ENCODE data around the gene TEDC1.
"Not testable (repeated sequence)": the region's sequence is repeated elsewhere in the genome, so short reads cannot be mapped to it uniquely, and the experiment has no call there.

The TEDC1 gene

GRCh38 chr14:105537580-105538474 lies 46.8 kb downstream of the TEDC1 start:
- DNase-seq (ENCODE audit: low read depth in 2 of 2), result peak in 1 of 2 experiments; percentile 66

- DNase-seq (ENCODE audit: low read depth in 2 of 2), result no peak
These were observed 47.5 kb downstream of the TEDC1 start for GRCh38 chr14:105538481-105539049.

GRCh38 chr14:105540811-105541210 lies 49.8 kb downstream of the TEDC1 start:
- DNase-seq (ENCODE audit: low read depth in 2 of 2), result no peak

- DNase-seq (ENCODE audit: low read depth in 2 of 2), result no peak
These were observed 50.3 kb downstream of the TEDC1 start for GRCh38 chr14:105541218-105541875.

GRCh38 chr14:105545676-105546075 lies 54.6 kb downstream of the TEDC1 start:
- not testable (repeated sequence) for DNase-seq (ENCODE audit: low read depth in 2 of 2)

GRCh38 chr14:105546410-105546809 lies 55.4 kb downstream of the TEDC1 start:
- DNase-seq (ENCODE audit: low read depth in 2 of 2), result not testable (repeated sequence)

- not testable (repeated sequence) for DNase-seq (ENCODE audit: low read depth in 2 of 2)
These were observed 56.0 kb downstream of the TEDC1 start for GRCh38 chr14:105547072-105547471.

- no peak for DNase-seq (ENCODE audit: low read depth in 2 of 2)
These were observed 56.7 kb downstream of the TEDC1 start for GRCh38 chr14:105547741-105548169.

Measured in stimulated activated CD4-positive, alpha-beta T cell treated with anti-CD3 and anti-CD28 coated beads, Interleukin-12 subunit alpha, Interleukin-12 subunit beta, amount 100 ng/mL, for 24 hours (primary cell).